ENCODE data around the gene CD82. TPM values are rescaled to one million over a fixed set of nuclear protein-coding genes. Genes with fewer than 3 reads are reported as not detected.

The CD82 gene
- total and polyA plus RNA-seq, 2 donors from 2014 or later = 59.3 to 94.4 TPM

DNA sequence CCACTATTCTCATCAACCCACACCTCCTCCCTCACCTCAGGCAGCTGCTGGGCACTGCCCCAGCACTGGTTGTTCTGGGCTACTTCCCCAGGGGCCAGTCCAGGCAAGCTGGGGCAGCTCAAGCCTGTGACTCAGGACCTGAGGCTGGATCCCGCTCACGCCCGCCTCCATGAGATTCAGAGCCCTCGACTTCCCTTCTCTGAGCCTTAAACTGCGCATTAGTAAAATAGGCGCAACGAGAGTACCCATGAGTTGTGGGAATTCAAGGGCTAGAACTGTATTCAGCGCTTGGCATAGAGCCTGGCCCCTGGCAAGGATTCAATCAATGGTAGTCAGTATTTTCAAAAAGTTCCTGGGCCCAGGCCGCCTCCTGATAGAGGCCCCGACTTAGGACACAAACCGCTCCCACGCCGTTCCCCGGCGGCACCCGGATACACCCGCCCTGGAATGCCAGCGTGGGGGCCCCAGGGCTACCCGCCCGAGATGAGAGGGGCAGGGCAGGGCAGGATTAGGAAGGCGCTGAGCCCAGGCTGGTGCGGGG, 723 bp upstream of the CD82 start:
- intact Hi-C loops (cut with DNase I) = no loop called here
- FAIRE-seq = no peak

DNA sequence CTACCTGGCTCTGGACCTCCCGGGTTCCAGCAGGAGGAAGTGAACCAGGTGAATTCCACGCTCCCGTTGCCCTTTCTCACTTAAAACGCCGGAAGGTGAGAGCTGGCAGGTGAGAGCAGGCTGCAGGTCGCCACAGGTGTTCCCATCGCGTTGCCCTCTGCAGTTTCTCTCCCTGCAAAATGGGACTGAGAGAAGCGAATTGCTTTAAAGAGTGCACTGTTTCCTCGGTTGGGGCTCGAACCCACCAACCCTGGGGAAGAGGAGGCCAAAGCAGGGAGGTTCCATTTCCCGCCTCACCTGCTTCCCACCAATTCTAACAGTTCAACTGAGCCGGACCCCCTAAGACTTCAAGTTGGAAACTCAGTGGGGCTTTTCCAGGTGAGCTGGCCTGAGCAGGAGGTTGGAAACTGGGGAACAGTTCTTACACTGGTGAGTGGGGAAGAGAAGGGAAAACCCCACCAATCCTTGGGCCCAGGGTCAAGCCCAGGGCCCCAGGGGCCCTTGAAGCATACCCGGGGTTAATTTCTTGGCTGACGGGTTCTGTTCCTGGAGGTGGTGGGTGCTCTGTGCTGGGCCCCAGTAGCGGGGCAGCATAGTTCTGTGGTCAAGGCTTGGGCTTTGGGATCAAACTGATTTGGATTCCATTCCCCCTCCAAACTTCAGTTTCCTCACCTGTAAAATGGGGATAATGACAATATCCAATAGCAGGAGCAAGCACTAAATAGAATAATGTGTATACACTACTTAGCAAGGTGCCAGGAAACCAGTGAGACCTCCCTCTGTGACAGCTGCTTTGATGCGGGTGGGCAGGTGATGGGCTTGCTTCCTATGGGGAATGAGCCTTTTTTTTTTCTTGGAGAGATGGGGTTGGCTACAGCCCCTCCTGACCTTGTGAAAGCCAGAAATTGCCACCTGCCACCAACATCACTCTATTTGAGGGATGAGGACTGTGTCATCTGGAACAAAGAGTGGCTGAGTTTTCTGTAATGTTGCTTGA, 788 bp downstream of the CD82 start:
- Histone ChIP-seq H3K27me3 (ENCODE audit: control insufficient read depth, insufficient read depth, low read length) (no peaks in the 10 kb centered on the region), H3K36me3 (ENCODE audit: control insufficient read depth in 2 of 3, insufficient read depth in 3 of 3, low read length in 3 of 3) (no peaks in the 10 kb centered on the region), H3K9ac (ENCODE audit: low read length in 3 of 3) (peak overlapping the region in 2 of 3 donors; percentile 56 to 87), H3K4me1 (ENCODE audit: control insufficient read depth in 2 of 3, insufficient read depth in 2 of 3, low read depth in 1 of 3, low read length in 3 of 3) (peaks cover 0 to 18% (median 8%) of the 10 kb centered on the region in 3 donors), H3K9me3 (ENCODE audit: control insufficient read depth in 2 of 3, insufficient read depth in 1 of 3, low read length in 3 of 3) (no peaks in the 10 kb centered on the region), H3K4me3 (ENCODE audit: low read length in 3 of 3) (peak overlapping the region; percentile 47 to 80 (median 55)), H3K27ac (ENCODE audit: low read depth in 2 of 2, low read length in 2 of 2) (peak overlapping the region; percentile 6 to 34)
- intact Hi-C loops (cut with DNase I) = no loop called here
- no peak for FAIRE-seq
- TF ChIP-seq, protein P1, sequence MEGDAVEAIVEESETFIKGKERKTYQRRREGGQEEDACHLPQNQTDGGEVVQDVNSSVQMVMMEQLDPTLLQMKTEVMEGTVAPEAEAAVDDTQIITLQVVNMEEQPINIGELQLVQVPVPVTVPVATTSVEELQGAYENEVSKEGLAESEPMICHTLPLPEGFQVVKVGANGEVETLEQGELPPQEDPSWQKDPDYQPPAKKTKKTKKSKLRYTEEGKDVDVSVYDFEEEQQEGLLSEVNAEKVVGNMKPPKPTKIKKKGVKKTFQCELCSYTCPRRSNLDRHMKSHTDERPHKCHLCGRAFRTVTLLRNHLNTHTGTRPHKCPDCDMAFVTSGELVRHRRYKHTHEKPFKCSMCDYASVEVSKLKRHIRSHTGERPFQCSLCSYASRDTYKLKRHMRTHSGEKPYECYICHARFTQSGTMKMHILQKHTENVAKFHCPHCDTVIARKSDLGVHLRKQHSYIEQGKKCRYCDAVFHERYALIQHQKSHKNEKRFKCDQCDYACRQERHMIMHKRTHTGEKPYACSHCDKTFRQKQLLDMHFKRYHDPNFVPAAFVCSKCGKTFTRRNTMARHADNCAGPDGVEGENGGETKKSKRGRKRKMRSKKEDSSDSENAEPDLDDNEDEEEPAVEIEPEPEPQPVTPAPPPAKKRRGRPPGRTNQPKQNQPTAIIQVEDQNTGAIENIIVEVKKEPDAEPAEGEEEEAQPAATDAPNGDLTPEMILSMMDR (IDR thresholded peaks at IDR 0.05; ENCODE audit: borderline replicate concordance, extremely low read depth, insufficient read depth) = no peak
- no peak for DNase-seq

More for the DNA sequence above, 723 bp upstream of the CD82 start:
- peak in 3 of 5 donors; percentile 23 to 95 (median 72) for DNase-seq
- Histone ChIP-seq H3K9ac (ENCODE audit: low read length in 3 of 3) (peak overlapping the region in 2 of 3 donors; percentile 74 to 83), H3K27me3 (ENCODE audit: control insufficient read depth, insufficient read depth, low read length) (no peaks in the 10 kb centered on the region), H3K36me3 (ENCODE audit: control insufficient read depth in 2 of 3, insufficient read depth in 3 of 3, low read length in 3 of 3) (no peaks in the 10 kb centered on the region), H3K4me3 (ENCODE audit: low read length in 3 of 3) (peak overlapping the region in 2 of 3 donors; percentile 55 to 67), H3K9me3 (ENCODE audit: control insufficient read depth in 2 of 3, insufficient read depth in 1 of 3, low read length in 3 of 3) (no peaks in the 10 kb centered on the region), H3K27ac (ENCODE audit: low read depth in 2 of 2, low read length in 2 of 2) (peak overlapping the region; percentile 91 to 98), H3K4me1 (ENCODE audit: control insufficient read depth in 2 of 3, insufficient read depth in 2 of 3, low read depth in 1 of 3, low read length in 3 of 3) (peaks cover 0 to 18% (median 8%) of the 10 kb centered on the region in 3 donors)
- TF ChIP-seq, protein P1 (IDR thresholded peaks at IDR 0.05; ENCODE audit: borderline replicate concordance, extremely low read depth, insufficient read depth) = no peak

DNA sequence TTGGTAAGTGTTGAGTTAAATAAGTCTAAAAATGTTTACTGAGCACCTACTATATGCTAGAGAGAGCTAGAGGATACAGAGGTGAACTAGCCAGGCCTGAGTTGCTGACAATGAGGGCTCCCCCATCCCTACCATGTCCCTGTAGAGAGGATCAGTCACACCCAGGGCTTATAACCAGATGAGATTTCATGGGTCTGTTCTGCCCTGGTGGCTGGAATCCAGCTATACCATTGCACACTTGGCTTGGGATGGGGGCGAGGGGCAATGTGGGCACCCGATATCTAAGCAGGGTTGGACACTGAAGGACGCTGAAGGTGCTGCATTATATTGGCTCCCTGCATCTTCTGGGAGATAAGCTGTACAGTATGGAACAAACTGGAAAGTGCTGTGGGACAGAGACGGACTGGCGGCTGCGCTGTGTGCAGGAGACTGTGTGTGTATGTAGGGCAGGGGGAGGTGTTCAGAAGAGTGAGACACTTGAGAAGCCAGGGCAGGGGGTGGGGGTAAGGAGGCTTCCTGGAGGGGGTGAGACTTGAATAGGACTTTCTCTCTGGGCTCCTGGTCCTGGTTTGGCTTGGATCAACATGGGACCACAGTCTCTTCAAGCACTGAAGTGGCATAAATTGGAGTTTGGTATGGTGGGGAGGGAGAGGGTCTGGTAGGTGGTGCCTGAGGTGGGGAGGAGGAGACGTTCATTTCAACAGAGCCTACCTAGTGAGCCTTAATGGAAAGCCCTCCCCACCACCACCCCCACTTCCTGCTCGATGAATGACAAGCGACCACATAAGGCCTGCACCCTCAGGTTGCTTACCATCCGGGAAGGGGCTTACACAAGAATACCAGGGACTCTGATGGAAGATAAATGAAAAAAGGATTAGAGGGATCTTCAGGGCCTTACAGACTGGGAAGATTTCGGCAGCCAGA, 1.8 kb downstream of the CD82 start:
- peaks cover 0 to 18% (median 8%) of the 10 kb centered on the region in 3 donors for H3K4me1 ChIP-seq (ENCODE audit: control insufficient read depth in 2 of 3, insufficient read depth in 2 of 3, low read depth in 1 of 3, low read length in 3 of 3)
- no peak for DNase-seq
- TF ChIP-seq, protein P1 (IDR thresholded peaks at IDR 0.05; ENCODE audit: borderline replicate concordance, extremely low read depth, insufficient read depth) = no peak

More for the DNA sequence above, 1.8 kb downstream of the CD82 start:
- H3K9ac ChIP-seq (ENCODE audit: low read length in 3 of 3) = no peak overlapping the region
- H3K9me3 ChIP-seq (ENCODE audit: control insufficient read depth in 2 of 3, insufficient read depth in 1 of 3, low read length in 3 of 3) = no peaks in the 10 kb centered on the region
- no peak overlapping the region for H3K27ac ChIP-seq (ENCODE audit: low read depth in 2 of 2, low read length in 2 of 2)
- H3K36me3 ChIP-seq (ENCODE audit: control insufficient read depth in 2 of 3, insufficient read depth in 3 of 3, low read length in 3 of 3) = no peaks in the 10 kb centered on the region
- no peak for FAIRE-seq
- H3K4me3 ChIP-seq (ENCODE audit: low read length in 3 of 3) = peak overlapping the region in 1 of 3 donors; percentile 80
- intact Hi-C loops (cut with DNase I) = no loop called here
- H3K27me3 ChIP-seq (ENCODE audit: control insufficient read depth, insufficient read depth, low read length) = no peaks in the 10 kb centered on the region

All from kidney (tissue), 14 donors.